Spleen (tissue), 11 donors: ENCODE data around the gene ART1. TPM values are rescaled to one million over a fixed set of nuclear protein-coding genes. Genes with fewer than 3 reads are reported as not detected.

Experiments
- DNase-seq: peaks from one replicate; pipeline ENCODE4 v3.0.0-alpha.2; 2020
- H3K27ac ChIP-seq, 8 donors: fragments of 200-600 bp; sonication (generic) in 7 of 8; 1 replicate in 4 of 8; 2 replicates in 4 of 8; pipeline versions ENCODE4 v1.5.0 to v1.8.0; 2016 to 2021; ENCODE audit warnings: inconsistent platforms in 4 of 8, mild to moderate bottlenecking in 4 of 8, moderate library complexity in 1 of 8
- H3K27me3 ChIP-seq, 7 donors: fragments of 200-600 bp; sonication (generic) in 6 of 7; replicated peaks in 1 of 7; 1 replicate in 4 of 7; 2 replicates in 3 of 7; pipeline versions ENCODE4 v1.5.0 to v1.8.0; 2016 to 2021; ENCODE audit warnings: inconsistent platforms in 3 of 7, mild to moderate bottlenecking in 1 of 7
- H3K36me3 ChIP-seq, 6 donors: fragments of 200-600 bp; sonication (generic) in 5 of 6; 1 replicate in 4 of 6; 2 replicates in 2 of 6; pipeline versions ENCODE4 v1.5.0 to v1.8.0; 2016 to 2021; ENCODE audit warnings: inconsistent platforms in 2 of 6
- H3K4me1 ChIP-seq, 6 donors: fragments of 200-600 bp; sonication (generic) in 5 of 6; 1 replicate in 3 of 6; 2 replicates in 3 of 6; pipeline versions ENCODE4 v1.5.0 to v1.8.0; 2016 to 2021; ENCODE audit warnings: inconsistent platforms in 3 of 6
- H3K4me3 ChIP-seq, 8 donors: fragments of 200-600 bp; sonication (generic) in 7 of 8; 1 replicate in 4 of 8; 2 replicates in 4 of 8; pipeline versions ENCODE4 v1.5.0 to v1.8.0; 2016 to 2021; ENCODE audit warnings: inconsistent platforms in 4 of 8, mild to moderate bottlenecking in 4 of 8, moderate library complexity in 2 of 8
- H3K9me3 ChIP-seq, 8 donors: fragments of 200-600 bp; sonication (generic) in 7 of 8; 1 replicate in 4 of 8; 2 replicates in 4 of 8; pipeline versions ENCODE4 v1.5.0 to v1.8.0; 2016 to 2021; ENCODE audit warnings: inconsistent platforms in 4 of 8
- CTCF ChIP-seq, 11 experiments: fragments of 200-600 bp in 7 of 11; fragments of 450-650 bp in 4 of 11; sonication (generic) in 4 of 11; IDR thresholded peaks in 8 of 11; conservative IDR thresholded peaks in 3 of 11; 1 replicate in 7 of 11; 2 replicates in 4 of 11; pipeline versions ENCODE4 v1.4.0 to v1.8.0; 2016 to 2021; ENCODE audit warnings: antibody characterized with exemption in 11 of 11, inconsistent platforms in 4 of 11, mild to moderate bottlenecking in 1 of 11
- POLR2A ChIP-seq, 3 donors: fragments of 450-650 bp; IDR thresholded peaks; one replicate each; pipeline ENCODE4 v1.5.1; 2017; ENCODE audit warnings: antibody characterized with exemption in 3 of 3, mild to moderate bottlenecking in 1 of 3
- POLR2AphosphoS5 ChIP-seq, 3 donors: sonication (generic); formaldehyde crosslinking; IDR thresholded peaks; one replicate each; pipeline ENCODE4 v1.5.1; 2017; ENCODE audit warnings: antibody characterized with exemption in 3 of 3
- WGBS, 5 donors: extraction: QIAGEN DNeasy Blood & Tissue Kit in 3 of 5; methylation state at CpG; one replicate each; pipeline versions ENCODE4 v1.1.5 to v1.1.7; 2013 to 2018; 5-methylcytosine and 5-hydroxymethylcytosine counted together
- intact Hi-C: fragments of 100-400 bp; cut with DNase I; formaldehyde crosslinking; loops from one replicate; pipeline ENCODE4 v1.15.0; 2023; ENCODE audit warnings: low total_unique reads
- polyA plus RNA-seq, 3 donors: library from polyadenylated mRNA; stranded (reverse); fragments of 200-250 nt; gene quantifications; one replicate each; pipeline ENCODE4 v1.2.1, GENCODE V29; 2013
- total RNA-seq, 7 donors: library from RNA; depleted of rRNA in 3 of 7; stranded (reverse); fragments of >200 nt in 3 of 7; fragmentation: NEBNext Ultra II Directional in 4 of 7; extraction: Animal tissue kit (Norgen Biotek cat#: 25700) in 4 of 7; gene quantifications; one replicate each; pipeline versions ENCODE4 v1.1.0 to v1.2.1, GENCODE V29; 2016 to 2021
- donor health status: healthy with polysubstance abuse.
- donor health status: DM: no; HTN: no; CAD: no; lungs with moderate emphysema.
- donor health status: DM: no; HTN: no; CAD: no.
- donor health status: Bipolar disorder and iron deficiency.
- donor health status: healthy.
- donor health status: DM: no; HTN: no; CAD: no.
- donor health status: DM: yes; HTN: yes; CAD: no.

The ART1 gene
- total and polyA plus RNA-seq, 10 donors = not detected

GRCh38 chr11:3626250-3626960 lies 18.5 kb upstream of the ART1 start:
- H3K4me1 ChIP-seq = peaks cover 0 to 7% (median 0%) of the 10 kb centered on the region in 6 donors
- no peak overlapping the region for H3K27ac ChIP-seq
- peak overlapping the region in 1 of 8 donors; percentile 23 for H3K4me3 ChIP-seq
- TF ChIP-seq POLR2A (IDR thresholded peaks at IDR 0.05) = no peak
- TF ChIP-seq POLR2AphosphoS5 (IDR thresholded peaks at IDR 0.05) = no peak
- no peak for TF ChIP-seq CTCF (IDR thresholded peaks at IDR 0.05 in 8 of 11, conservative IDR thresholded peaks at IDR 0.05 in 3 of 11)
- WGBS, 5 donors = 34 to 66% (median 41%) methylated on average over 23 of the region's 23 CpGs
- no peaks in the 10 kb centered on the region for H3K36me3 ChIP-seq
- DNase-seq = peak; percentile 75
- H3K27me3 ChIP-seq = no peaks in the 10 kb centered on the region
- no peaks in the 10 kb centered on the region for H3K9me3 ChIP-seq
- intact Hi-C loops = no loop called here

- intact Hi-C loops = no loop called here
- no peak overlapping the region for H3K27ac ChIP-seq
- H3K4me1 ChIP-seq = peaks cover 0 to 7% (median 0%) of the 10 kb centered on the region in 6 donors
- peak; percentile 25 for DNase-seq
- H3K4me3 ChIP-seq = no peak overlapping the region
- no peaks in the 10 kb centered on the region for H3K27me3 ChIP-seq
- H3K36me3 ChIP-seq = no peaks in the 10 kb centered on the region
- no peak for TF ChIP-seq CTCF (IDR thresholded peaks at IDR 0.05 in 8 of 11, conservative IDR thresholded peaks at IDR 0.05 in 3 of 11)
- no peak for TF ChIP-seq POLR2AphosphoS5 (IDR thresholded peaks at IDR 0.05)
- no peak for TF ChIP-seq POLR2A (IDR thresholded peaks at IDR 0.05)
- WGBS, 5 donors = 90 to 100% (median 96%) methylated on average over 1 of the region's 1 CpG
- H3K9me3 ChIP-seq = no peaks in the 10 kb centered on the region
These were observed 17.6 kb upstream of the ART1 start for GRCh38 chr11:3627291-3627690.

- intact Hi-C loops = no loop called here
- no peaks in the 10 kb centered on the region for H3K9me3 ChIP-seq
- DNase-seq = no peak
These were observed 13.6 kb upstream of the ART1 start for GRCh38 chr11:3631331-3631730.

More at GRCh38 chr11:3631331-3631730, 13.6 kb upstream of the ART1 start:
- Histone ChIP-seq H3K36me3 (no peaks in the 10 kb centered on the region), H3K4me1 (peaks cover 0 to 3% (median 0%) of the 10 kb centered on the region in 6 donors), H3K27ac (no peak overlapping the region), H3K27me3 (no peaks in the 10 kb centered on the region), H3K4me3 (no peak overlapping the region)
- TF ChIP-seq CTCF (IDR thresholded peaks at IDR 0.05 in 8 of 11, conservative IDR thresholded peaks at IDR 0.05 in 3 of 11) (no peak), POLR2AphosphoS5 (IDR thresholded peaks at IDR 0.05) (no peak), POLR2A (IDR thresholded peaks at IDR 0.05) (no peak)
- 91 to 97% (median 95%) methylated on average over 4 of the region's 4 CpGs for WGBS, 5 donors
